Mesodermal cell (in vitro differentiated cells): ENCODE measurements around the gene ZNF117.
"Not testable (repeated sequence)": the region's sequence is repeated elsewhere in the genome, so short reads cannot be mapped to it uniquely, and the experiment has no call there.

Source experiments
- H3K27ac ChIP-seq: 2 replicates; pipeline ENCODE4 v1.7.0; 2013; ENCODE audit warnings: mild to moderate bottlenecking, low read depth, low read length, moderate library complexity; ENCODE audit not compliant: severe bottlenecking
- H3K36me3 ChIP-seq: 2 replicates; pipeline ENCODE4 v1.7.1; 2013; ENCODE audit warnings: mild to moderate bottlenecking, low read length, moderate library complexity; ENCODE audit not compliant: control insufficient read depth, insufficient read depth
- H3K4me1 ChIP-seq: one replicate; pipeline ENCODE4 v1.7.1; 2013; ENCODE audit warnings: mild to moderate bottlenecking, low read length; ENCODE audit not compliant: insufficient read depth, control insufficient read depth, poor library complexity, severe bottlenecking
- H3K4me3 ChIP-seq: 2 replicates; pipeline ENCODE4 v1.7.0; 2013; ENCODE audit warnings: low read length, control low read depth, mild to moderate bottlenecking; ENCODE audit not compliant: insufficient read depth, poor library complexity, severe bottlenecking; ENCODE audit errors: extremely low read depth
- H3K9me3 ChIP-seq: 2 replicates; pipeline ENCODE4 v1.7.1; 2013; ENCODE audit warnings: mild to moderate bottlenecking, low read length, moderate library complexity; ENCODE audit not compliant: control insufficient read depth
- WGBS, 2 experiments: methylation state at CpG; one replicate each; pipeline ENCODE4 v1.1.5; 2013; ENCODE audit warnings: missing lambda C conversion rate in 2 of 2; ENCODE audit not compliant: insufficient coverage in 2 of 2; 5-methylcytosine and 5-hydroxymethylcytosine counted together

Gene ZNF117

DNA sequence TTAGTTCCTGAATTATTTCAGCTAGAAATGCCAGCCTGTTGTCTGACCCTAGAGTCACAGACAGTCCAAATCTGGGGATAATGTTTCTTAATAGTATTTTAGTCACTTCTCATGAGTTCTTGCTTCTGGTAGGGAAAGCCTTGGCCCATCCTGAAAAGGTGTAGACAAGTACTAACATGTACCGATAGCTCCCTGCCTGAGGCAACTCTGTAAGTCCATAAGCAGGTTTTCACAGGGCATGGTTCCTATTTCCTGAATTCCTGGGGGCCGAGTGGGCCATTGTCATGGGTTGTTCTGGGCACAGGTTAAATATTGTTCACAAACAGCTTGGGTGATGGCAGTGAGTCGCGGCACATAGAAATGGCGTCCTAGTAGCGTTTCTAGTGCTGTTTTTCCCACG is 3.1 kb upstream of the ZNF117 start:
- H3K4me1 ChIP-seq: no peaks in the 10 kb centered on the region
- no peak overlapping the region for H3K4me3 ChIP-seq
- peaks cover 84% of the 10 kb centered on the region for H3K9me3 ChIP-seq
- WGBS, 2 experiments: 97 to 99% methylated on average over 7 of the region's 7 CpGs
- no peak overlapping the region for H3K27ac ChIP-seq
- peaks cover 96% of the 10 kb centered on the region for H3K36me3 ChIP-seq

DNA sequence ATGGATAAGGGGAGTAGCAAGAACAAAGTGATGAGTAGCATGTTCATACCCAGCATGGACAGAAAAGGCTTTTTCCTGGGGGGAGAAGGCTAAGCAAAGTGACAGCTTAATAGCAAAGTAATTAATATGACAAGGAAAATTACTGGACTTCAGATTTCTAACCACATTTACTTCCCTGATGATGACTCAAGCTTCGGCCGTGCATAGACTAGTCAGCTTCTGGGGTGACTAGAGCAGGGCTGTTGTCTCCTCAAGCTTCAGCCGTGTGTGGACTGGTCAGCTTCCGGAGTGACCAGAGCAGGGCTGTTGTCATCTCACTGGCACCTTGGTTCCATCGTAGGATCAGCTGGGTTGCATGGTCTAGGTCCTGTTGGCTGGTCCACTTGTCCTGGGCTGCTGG is 2.1 kb upstream of the ZNF117 start:
- no peak overlapping the region for H3K4me3 ChIP-seq
- no peak overlapping the region for H3K27ac ChIP-seq
- peaks cover 81% of the 10 kb centered on the region for H3K9me3 ChIP-seq
- no peaks in the 10 kb centered on the region for H3K4me1 ChIP-seq
- 98 to 100% methylated on average over 5 of the region's 5 CpGs for WGBS, 2 experiments
- peaks cover 86% of the 10 kb centered on the region for H3K36me3 ChIP-seq

DNA sequence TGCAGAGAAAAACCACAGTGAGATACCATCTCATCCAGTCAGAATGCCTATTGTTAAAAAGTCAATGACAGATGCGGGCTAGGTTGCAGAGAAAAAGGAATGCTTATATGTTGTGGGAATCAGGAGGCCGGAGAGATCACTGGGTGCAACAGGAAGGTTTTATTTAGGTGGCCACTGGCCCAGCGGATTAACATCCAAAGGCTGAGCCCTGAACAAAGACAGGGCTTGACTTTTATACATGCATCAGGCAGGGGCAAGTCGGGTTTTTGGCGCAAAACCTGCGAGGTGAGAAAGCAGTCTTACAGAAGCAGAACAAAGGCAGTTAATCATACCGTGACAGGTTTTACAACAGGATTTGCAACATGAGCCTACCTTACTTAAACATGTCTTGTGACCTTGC is 620 bp downstream of the ZNF117 start:
- peaks cover 72% of the 10 kb centered on the region for H3K36me3 ChIP-seq
- 96 to 98% methylated on average over 6 to 7 of the region's 7 CpGs for WGBS, 2 experiments

DNA sequence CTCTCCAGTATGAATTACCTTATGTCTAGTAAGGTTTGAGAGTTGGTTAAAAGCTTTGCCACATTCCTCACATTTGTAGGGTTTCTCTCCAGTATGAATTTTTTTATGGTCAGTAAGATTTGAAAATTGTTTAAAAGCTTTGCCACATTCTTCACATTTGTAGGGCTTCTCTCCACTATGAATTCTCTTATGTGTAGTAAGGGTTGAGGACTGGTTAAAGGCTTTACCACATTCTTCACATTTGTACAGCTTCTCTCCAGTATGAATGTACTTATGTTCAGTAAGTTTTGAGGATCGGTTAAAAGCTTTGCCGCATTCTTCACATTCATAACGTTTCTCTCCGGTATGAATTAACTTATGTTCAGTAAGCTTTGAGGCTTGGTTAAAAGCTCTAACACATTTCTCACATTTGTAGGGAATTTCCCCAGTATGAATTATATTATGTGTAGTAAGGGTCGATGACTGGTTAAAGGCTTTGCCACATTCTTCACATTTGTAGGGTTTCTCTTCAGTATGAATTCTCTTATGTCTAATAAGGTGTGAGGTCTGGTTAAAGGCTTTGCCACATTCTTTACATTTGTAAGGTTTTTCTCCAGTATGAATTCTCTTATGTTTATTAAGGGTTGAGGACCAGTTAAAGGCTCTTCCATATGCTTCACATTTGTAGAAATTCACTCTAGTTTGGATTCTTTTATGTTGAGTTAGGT is 12.2 kb downstream of the ZNF117 start:
- no peak overlapping the region for H3K4me3 ChIP-seq

More for the DNA sequence above, 620 bp downstream of the ZNF117 start:
- Histone ChIP-seq H3K27ac (no peak overlapping the region), H3K4me1 (no peaks in the 10 kb centered on the region), H3K9me3 (peaks cover 63% of the 10 kb centered on the region), H3K4me3 (no peak overlapping the region)

GRCh38 chr7:64965594-64965993 is 25.2 kb downstream of the ZNF117 start:
- Histone ChIP-seq H3K4me3 (no peak overlapping the region), H3K4me1 (no peaks in the 10 kb centered on the region), H3K27ac (no peak overlapping the region), H3K36me3 (no peaks in the 10 kb centered on the region), H3K9me3 (peaks cover 4% of the 10 kb centered on the region)

More for the DNA sequence above, 12.2 kb downstream of the ZNF117 start:
- Histone ChIP-seq H3K4me1 (no peaks in the 10 kb centered on the region), H3K27ac (no peak overlapping the region), H3K36me3 (peaks cover 63% of the 10 kb centered on the region), H3K9me3 (peaks cover 71% of the 10 kb centered on the region)
- WGBS, 2 experiments: 95% methylated on average over 4 of the region's 5 CpGs; no CpG with 5 or more reads in 1 of the 2 experiments

DNA sequence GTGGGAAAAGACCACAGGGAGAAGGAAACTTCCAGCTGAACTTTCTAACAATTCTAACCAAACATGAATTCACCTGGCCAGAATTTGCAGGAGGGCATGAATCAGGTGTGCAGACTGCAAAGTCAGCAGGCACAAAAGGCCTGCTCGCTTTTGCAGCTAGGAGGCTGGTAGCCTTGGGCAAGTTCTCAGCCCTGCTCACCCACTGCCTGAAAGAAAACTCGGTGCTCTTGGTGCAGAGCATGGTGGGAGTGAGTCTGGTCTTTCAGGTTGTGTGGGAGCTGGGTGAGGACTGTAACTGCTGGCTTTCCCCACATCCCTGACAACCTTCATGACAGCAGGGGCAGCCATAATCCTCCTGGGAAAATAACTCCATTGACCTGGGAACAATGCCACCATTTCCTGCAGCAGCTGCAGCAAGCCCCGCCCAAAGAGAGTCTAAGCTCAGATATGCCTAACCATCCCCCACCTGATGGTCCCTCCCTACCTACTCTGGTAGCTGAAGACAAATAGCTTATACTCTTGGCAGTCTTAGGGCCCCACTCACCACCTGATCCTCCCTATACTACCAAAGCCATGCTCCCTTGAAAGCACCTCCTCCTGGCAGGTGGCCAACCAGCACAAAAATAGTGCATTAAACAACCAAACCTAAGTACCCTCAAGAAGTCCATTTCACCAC is 31.6 kb downstream of the ZNF117 start:
- WGBS, 2 experiments: 77 to 86% methylated on average over 1 of the region's 3 CpGs
- Histone ChIP-seq H3K36me3 (no peaks in the 10 kb centered on the region), H3K9me3 (peaks cover 5% of the 10 kb centered on the region), H3K4me1 (no peaks in the 10 kb centered on the region), H3K27ac (no peak overlapping the region), H3K4me3 (no peak overlapping the region)

DNA sequence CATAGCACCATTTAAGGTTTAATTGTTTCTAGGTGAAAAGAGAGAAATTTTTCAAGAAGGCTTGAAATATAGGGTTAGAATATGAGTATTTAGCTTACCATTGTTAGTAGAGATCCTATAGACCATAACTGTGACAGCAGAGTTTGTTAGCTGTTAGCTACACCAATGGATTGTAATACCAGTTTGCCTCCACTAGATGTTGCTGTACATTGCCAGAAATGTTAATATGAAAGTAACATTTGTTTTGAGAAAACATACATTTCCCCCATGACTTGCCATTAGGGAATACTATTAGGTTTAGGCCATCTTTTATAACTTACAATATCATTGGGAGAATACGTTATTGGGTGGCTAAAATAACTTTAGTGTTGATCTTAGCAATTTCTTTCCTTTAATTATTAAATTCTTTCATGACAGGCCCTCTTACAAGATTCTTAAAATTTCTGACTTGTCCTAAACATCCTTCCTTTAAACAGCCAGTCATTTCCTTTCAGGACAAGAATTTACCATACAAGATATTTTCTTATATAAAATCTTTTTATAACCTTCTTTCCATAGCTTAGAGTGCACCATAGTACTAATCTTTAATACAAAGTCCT is 39.5 kb downstream of the ZNF117 start:
- Histone ChIP-seq H3K36me3 (no peaks in the 10 kb centered on the region), H3K27ac (no peak overlapping the region), H3K4me1 (peaks cover 4% of the 10 kb centered on the region), H3K4me3 (no peak overlapping the region), H3K9me3 (no peaks in the 10 kb centered on the region)
- no CpG with 5 or more reads among the region's 1 CpG for WGBS, 2 experiments

GRCh38 chr7:64950673-64951072 is 40.2 kb downstream of the ZNF117 start:
- not testable (repeated sequence) for H3K4me1 ChIP-seq, H3K36me3 ChIP-seq, H3K27ac ChIP-seq, H3K4me3 ChIP-seq, H3K9me3 ChIP-seq
- 0% methylated on average over 1 of the region's 9 CpGs for WGBS, 2 experiments

DNA sequence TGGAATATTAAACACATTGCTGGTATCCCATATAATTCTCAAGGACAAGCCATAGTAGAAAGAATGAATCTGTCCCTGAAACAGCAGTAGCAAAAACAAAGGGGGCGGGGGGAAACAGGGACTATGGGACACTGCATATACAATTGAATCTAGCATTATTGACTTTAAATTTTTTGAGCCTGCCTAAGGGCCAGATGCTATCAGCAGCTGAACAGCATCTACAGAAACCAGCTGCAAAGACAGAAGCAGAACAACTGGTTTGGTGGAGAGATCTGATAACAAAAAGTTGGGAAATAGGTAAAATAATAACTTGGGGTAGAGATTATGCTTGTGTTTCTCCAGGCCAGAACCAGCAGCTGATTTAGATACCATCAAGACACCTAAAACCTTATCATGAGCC is 42.1 kb downstream of the ZNF117 start:
- H3K36me3 ChIP-seq, H3K27ac ChIP-seq, H3K4me1 ChIP-seq, H3K4me3 ChIP-seq, H3K9me3 ChIP-seq: not testable (repeated sequence)
- WGBS, 2 experiments: 100% methylated on average over 1 of the region's 1 CpG; no CpG with 5 or more reads in 1 of the 2 experiments

GRCh38 chr7:64947252-64948000 is 43.4 kb downstream of the ZNF117 start:
- H3K9me3 ChIP-seq: no peaks in the 10 kb centered on the region
- H3K27ac ChIP-seq: no peak overlapping the region
- peak overlapping the region; percentile 31 for H3K4me3 ChIP-seq
- 2 to 8% methylated on average over 32 to 47 of the region's 59 CpGs for WGBS, 2 experiments
- H3K36me3 ChIP-seq: no peaks in the 10 kb centered on the region
- peaks cover 9% of the 10 kb centered on the region for H3K4me1 ChIP-seq
